HepG2 (cell line): ENCODE results near the gene DDX18. TPM values are rescaled to one million over a fixed set of nuclear protein-coding genes. Genes with fewer than 3 reads are reported as not detected.
A peak's percentile ranks its signal among the peaks of the same experiment; 100 is the strongest.

ENCODE experiments used
- ARID4A ChIP-seq: sonication (generic); formaldehyde crosslinking; IDR thresholded peaks from 2 replicates; pipeline ENCODE4 v1.5.0; 2020; ENCODE audit warnings: mild to moderate bottlenecking, missing genetic modification reagents, borderline replicate concordance
- CCAR2 ChIP-seq: fragments of 200-400 bp; formaldehyde crosslinking; optimal IDR thresholded peaks from 2 replicates; pipeline ENCODE3; 2018; ENCODE audit warnings: low read depth, mild to moderate bottlenecking, low read length, moderate library complexity
- DNMT1 ChIP-seq: sonication (generic); formaldehyde crosslinking; IDR thresholded peaks from 2 replicates; pipeline ENCODE4 v1.5.1; 2020; ENCODE audit warnings: mild to moderate bottlenecking, missing genetic modification reagents
- HDAC6 ChIP-seq: fragments of 200-600 bp; sonication (generic); IDR thresholded peaks from 2 replicates; pipeline ENCODE4 v1.7.0; 2017; ENCODE audit warnings: mild to moderate bottlenecking, antibody characterized with exemption, low read length, low read depth
- HMG20A ChIP-seq: IDR thresholded peaks from 2 replicates; pipeline ENCODE4 v1.6.1; 2016; ENCODE audit warnings: borderline replicate concordance
- HMGA1 ChIP-seq: sonication (generic); formaldehyde crosslinking; conservative IDR thresholded peaks from 2 replicates; pipeline ENCODE4 v1.4.0; 2020; ENCODE audit warnings: missing genetic modification reagents
- LCORL ChIP-seq, 2 experiments: fragments of 450-650 bp in 1 of 2; sonication (generic) in 1 of 2; formaldehyde crosslinking in 1 of 2; IDR thresholded peaks; 2 replicates each; pipeline versions ENCODE4 v1.5.0 to v1.6.1; 2017 to 2020; ENCODE audit warnings: antibody characterized with exemption in 1 of 2, missing genetic modification reagents in 1 of 2
- MNT ChIP-seq: fragments of 450-650 bp; IDR thresholded peaks from 2 replicates; pipeline ENCODE4 v1.6.1; 2016
- MYC ChIP-seq: sonication (generic); formaldehyde crosslinking; IDR thresholded peaks from 2 replicates; pipeline ENCODE4 v1.9.0; 2021; ENCODE audit warnings: missing genetic modification reagents, borderline replicate concordance
- NFE2L2 ChIP-seq: fragments of 150-350 bp; IDR thresholded peaks from 2 replicates; pipeline ENCODE4 v1.6.1; 2014; ENCODE audit warnings: low read length
- RBFOX2 ChIP-seq: fragments of 200-400 bp; formaldehyde crosslinking; IDR thresholded peaks from 2 replicates; pipeline ENCODE4 v1.6.1; 2017; ENCODE audit warnings: low read depth, mild to moderate bottlenecking, low read length
- SMC3 ChIP-seq: IDR thresholded peaks from 2 replicates; pipeline ENCODE4 v1.6.1; 2011; ENCODE audit warnings: low read length, improper control_type of control experiment
- SRF ChIP-seq: IDR thresholded peaks from 2 replicates; pipeline ENCODE4 v1.6.1; 2011; ENCODE audit warnings: mild to moderate bottlenecking, low read depth, low read length, moderate library complexity
- ZFP91 ChIP-seq: sonication (generic); formaldehyde crosslinking; IDR thresholded peaks from 2 replicates; pipeline ENCODE4 v1.9.0; 2022; ENCODE audit warnings: missing genetic modification reagents, mild to moderate bottlenecking, borderline replicate concordance
- ZNF205 ChIP-seq: IDR thresholded peaks from 2 replicates; pipeline ENCODE4 v1.6.1; 2018; ENCODE audit warnings: missing biosample characterization, missing genetic modification reagents
- ZNF224 ChIP-seq: sonication (generic); formaldehyde crosslinking; IDR thresholded peaks from 2 replicates; pipeline ENCODE4 v1.5.0; 2020; ENCODE audit warnings: mild to moderate bottlenecking, missing genetic modification reagents
- ZNF232 ChIP-seq: sonication (generic); formaldehyde crosslinking; IDR thresholded peaks from 2 replicates; pipeline ENCODE4 v1.4.0; 2020; ENCODE audit warnings: missing genetic modification reagents, borderline replicate concordance
- ZNF251 ChIP-seq: sonication (generic); formaldehyde crosslinking; IDR thresholded peaks from 2 replicates; pipeline ENCODE4 v1.9.0; 2021; ENCODE audit warnings: mild to moderate bottlenecking, missing genetic modification reagents
- ZNF256 ChIP-seq: sonication (generic); formaldehyde crosslinking; conservative IDR thresholded peaks from 2 replicates; pipeline ENCODE4 v1.4.0; 2020; ENCODE audit warnings: missing genetic modification reagents
- ZNF331 ChIP-seq: sonication (generic); formaldehyde crosslinking; IDR thresholded peaks from 2 replicates; pipeline ENCODE4 v1.4.0; 2020; ENCODE audit warnings: missing genetic modification reagents
- ZNF451 ChIP-seq: sonication (generic); formaldehyde crosslinking; IDR thresholded peaks from 2 replicates; pipeline ENCODE4 v1.5.0; 2020; ENCODE audit warnings: mild to moderate bottlenecking, missing genetic modification reagents
- ZNF510 ChIP-seq: sonication (generic); formaldehyde crosslinking; IDR thresholded peaks from 2 replicates; pipeline ENCODE4 v1.4.0; 2020; ENCODE audit warnings: low read depth, mild to moderate bottlenecking, missing genetic modification reagents
- ZNF720 ChIP-seq: sonication (generic); formaldehyde crosslinking; IDR thresholded peaks from 2 replicates; pipeline ENCODE4 v1.4.0; 2020; ENCODE audit warnings: missing genetic modification reagents
- ZNF75D ChIP-seq: sonication (generic); formaldehyde crosslinking; IDR thresholded peaks from 2 replicates; pipeline ENCODE4 v1.8.1; 2023; ENCODE audit warnings: missing genetic modification reagents, mild to moderate bottlenecking, borderline replicate concordance
- polyA plus RNA-seq, 8 experiments: library from polyadenylated mRNA; depleted of rRNA in 3 of 8; stranded (reverse) in 7 of 8; unstranded in 1 of 8; fragments of >200 nt; fragmentation: Illumina TruSeq in 4 of 8; extraction: Trizol in 4 of 8; gene quantifications; 2 replicates each; pipeline versions ENCODE4 v1.2.1 to v1.2.3, GENCODE V29; 2011 to 2016; ENCODE audit warnings: low read depth in 4 of 8, missing spikeins in 1 of 8, mixed read lengths in 1 of 8; ENCODE audit not compliant: insufficient read depth in 1 of 8
- total RNA-seq, 5 experiments: library from RNA; depleted of rRNA; stranded (reverse); fragments of >200 nt; fragmentation: Illumina TruSeq; extraction: Trizol; gene quantifications; 2 replicates each; pipeline ENCODE4 v1.2.3, GENCODE V29; 2016; ENCODE audit warnings: low read depth in 1 of 5

The DDX18 gene
- total and polyA plus RNA-seq, 2 of the 13 experiments (the other 11 are each of a cell fraction or from before 2014, with no cell fraction given): 64.0 to 134 TPM

- TF ChIP-seq LCORL (IDR thresholded peaks at IDR 0.05) (no peak), LCORL (CRISPR knock-in tag; IDR thresholded peaks at IDR 0.05) (0 out of 2 replicates have a peak, but pooled peaks have one; percentile 37), MYC (CRISPR knock-in tag) (no peak), ZNF720 (no peak), ZNF331 (CRISPR knock-in tag) (no peak), ZNF205 (CRISPR knock-in tag) (0 out of 2 replicates have a peak, but pooled peaks have one; percentile 44), SMC3 (peak; percentile 45; the same call in 1 of the 2 replicates), HMG20A (no peak), SRF (no peak), RBFOX2 (no peak), CCAR2 (no peak), ZNF75D (no peak), ZNF256 (CRISPR knock-in tag) (no peak), HMGA1 (CRISPR knock-in tag) (no peak), ZNF232 (CRISPR knock-in tag) (no peak), ZNF451 (CRISPR knock-in tag) (no peak), MNT (no peak), ZFP91 (peak; percentile 34; the same call in 1 of the 2 replicates), ARID4A (CRISPR knock-in tag) (peak; percentile 39; the same call in 1 of the 2 replicates), NFE2L2 (no peak), HDAC6 (no peak), DNMT1 (CRISPR knock-in tag) (peak; percentile 82; the same call in 1 of the 2 replicates), ZNF251 (CRISPR knock-in tag) (no peak), ZNF510 (no peak), ZNF224 (CRISPR knock-in tag) (no peak)
Measured at GRCh38 chr2:117835990-117836760, 21.7 kb downstream of the DDX18 start (continued).
